T follicular helper cell (primary cell): ENCODE measurements around the gene IL2RA.
"Not testable (repeated sequence)": the region's sequence is repeated elsewhere in the genome, so short reads cannot be mapped to it uniquely, and the experiment has no call there.

Experiments
- DNase-seq: peaks from one replicate; pipeline ENCODE4 v3.0.0-alpha.2; 2020; ENCODE audit warnings: low read depth

IL2RA gene

DNA sequence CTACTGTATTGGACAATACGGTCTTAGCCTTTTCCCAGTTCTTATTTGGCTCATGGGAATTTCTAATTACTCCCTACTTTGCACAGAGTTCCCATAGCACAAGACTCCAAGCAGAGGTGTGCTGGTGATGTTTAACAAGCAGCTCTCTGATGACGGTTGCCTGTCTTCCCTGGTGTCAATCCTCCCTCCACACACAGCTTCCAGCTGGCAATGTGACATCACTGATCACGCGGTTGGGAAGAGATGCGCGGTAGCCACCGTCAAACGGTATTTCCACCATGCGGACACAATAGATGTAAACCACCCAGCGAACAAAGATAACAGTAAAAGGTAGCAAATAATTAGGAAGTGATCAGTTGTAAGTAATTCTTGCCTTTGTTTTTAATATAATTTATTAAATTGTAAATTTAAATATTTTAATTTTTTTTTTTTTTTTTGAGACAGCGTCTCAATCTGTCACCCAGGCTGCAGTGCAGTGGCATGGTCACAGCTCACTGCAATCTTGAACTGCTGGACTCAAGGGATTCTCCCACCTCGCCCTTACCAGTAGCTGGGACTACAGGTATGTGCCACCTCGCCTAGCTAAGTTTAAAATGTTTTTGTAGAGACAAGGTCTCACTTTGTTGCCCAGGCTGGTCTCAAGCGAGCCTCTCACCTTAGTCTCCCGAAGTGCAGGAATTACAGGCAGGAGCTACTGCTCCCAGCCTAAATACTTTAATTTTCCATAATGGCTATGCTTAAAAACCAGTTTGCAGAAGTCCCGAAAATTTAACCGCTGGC is 48.6 kb downstream of the IL2RA start:
- DNase-seq, result no peak

GRCh38 chr10:6012121-6012905 is 49.9 kb downstream of the IL2RA start:
- no peak for DNase-seq

- DNase-seq, result no peak
These were observed 50.6 kb downstream of the IL2RA start for GRCh38 chr10:6011558-6011957.

DNA sequence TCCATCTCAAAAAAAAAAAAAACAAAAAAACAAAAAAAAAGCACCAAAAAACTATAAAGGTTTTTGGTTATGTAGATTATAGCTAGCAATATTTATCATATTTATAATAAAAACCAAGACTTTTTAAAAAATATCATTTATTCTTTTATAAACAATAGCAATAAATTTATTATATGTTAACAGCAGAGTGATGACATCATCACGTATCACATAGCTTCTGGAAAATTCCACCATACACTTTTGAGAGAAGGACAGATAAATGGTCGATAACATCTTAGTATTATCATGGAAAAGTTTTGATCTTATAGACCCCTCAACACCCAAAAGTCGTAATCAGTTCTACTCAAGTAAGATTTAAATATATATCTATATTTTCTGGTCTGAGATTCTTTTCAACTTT is 51.6 kb downstream of the IL2RA start:
- no peak for DNase-seq

DNA sequence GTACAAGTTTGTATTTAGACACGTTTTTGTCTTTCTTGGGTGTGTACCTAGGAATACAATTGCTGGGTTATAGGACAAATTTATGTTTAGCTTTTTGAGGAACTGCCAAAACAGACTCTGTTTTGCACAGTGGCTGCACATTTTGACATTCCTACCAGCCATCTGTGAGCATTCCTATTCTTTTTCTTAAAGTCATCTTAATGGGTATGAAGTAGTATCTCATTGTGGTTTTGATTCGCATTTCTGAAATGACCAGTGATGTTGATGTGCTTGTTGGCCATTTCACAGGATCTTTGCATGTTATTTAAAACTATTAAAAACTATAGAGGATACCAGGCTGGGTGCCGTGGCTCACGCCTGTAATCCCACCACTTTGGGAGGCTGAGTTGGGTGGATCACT is 52.2 kb downstream of the IL2RA start:
- no peak for DNase-seq

DNA sequence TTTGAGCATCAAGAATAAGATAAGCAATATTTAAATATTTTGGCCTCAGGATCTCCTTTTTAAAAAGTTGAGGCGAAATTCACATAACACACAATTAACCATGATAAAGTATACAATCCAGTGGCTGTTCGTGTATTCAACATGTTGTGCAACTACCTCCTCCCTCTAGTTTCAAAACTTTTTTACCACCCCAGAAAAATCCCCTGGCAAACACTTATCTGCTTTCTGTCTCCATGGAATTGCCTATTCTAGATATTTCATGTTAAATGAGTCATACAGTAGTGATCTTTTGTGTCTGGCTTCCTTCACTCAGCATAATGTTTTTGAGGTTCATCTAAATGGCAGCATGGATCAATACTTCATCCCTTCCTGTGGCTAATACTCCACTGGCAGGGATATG is 53.0 kb downstream of the IL2RA start:
- DNase-seq, result no peak

DNA sequence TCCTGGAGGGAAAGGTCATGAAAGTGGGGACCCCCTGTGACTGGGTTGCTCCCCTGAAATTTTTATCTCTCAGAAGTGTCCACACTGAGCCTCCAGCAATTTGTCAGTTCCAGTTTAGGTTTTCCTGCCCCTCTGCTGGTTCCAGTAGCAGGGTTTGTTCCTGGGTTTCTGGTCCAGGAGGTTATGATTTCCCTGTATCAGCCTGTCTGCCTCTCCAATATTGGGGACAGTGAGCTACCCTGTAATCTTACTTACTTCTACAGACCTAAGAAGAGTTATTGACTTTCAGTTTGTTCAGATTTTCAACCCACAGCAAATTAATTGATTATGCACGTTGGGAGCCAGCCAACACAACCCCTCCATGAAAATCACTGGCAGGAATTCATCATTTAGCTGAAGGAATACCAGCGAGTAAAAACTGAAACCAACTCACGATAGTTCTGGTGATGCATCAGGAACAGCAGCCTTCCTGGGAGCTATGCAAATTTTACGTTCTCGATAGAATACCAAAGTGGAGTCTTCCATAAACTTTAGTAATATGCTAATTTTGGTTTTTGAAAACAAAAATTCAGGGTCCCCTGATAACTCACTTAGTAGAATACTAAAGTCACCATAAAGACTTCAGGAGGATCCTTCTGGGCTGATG is 53.5 kb downstream of the IL2RA start:
- DNase-seq, result no peak

DNA sequence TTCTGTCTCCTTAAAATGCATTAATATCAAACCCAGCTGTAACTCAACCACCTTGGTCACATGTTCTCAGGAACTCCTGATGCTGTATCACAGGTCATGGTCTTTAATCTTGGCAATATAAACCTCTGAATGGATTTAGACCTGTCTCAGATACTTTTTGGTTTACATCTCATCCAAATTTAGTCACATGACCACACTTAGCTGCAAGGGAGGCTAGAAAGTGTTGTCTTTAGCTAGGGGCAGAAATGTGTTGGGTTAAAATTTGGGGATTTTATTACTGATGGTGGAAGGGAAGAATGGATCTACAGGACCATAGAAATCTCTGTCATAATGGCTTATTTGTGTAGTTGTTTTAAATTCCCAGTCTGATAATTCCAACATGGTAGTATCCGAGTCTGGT is 55.2 kb downstream of the IL2RA start:
- DNase-seq, result no peak

DNA sequence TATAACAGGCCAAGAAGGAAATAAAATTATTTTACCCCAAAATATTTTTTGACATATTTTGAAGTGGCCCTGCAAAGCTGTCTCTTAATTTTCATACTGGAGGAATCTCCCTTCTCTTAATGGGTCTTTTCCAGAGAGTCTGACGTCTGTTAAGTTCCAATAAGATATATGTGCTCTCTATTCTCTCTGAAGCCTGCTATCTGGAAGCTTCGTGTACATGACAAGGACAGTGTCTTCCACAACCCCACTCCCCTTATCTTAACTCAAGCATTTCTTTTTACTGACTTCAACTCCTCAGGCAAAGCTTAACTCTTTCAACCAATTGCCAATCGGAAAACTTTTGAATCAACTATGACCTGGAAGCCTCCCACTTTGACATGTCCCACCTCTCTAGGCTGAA is 55.6 kb downstream of the IL2RA start:
- no peak for DNase-seq

- DNase-seq, result no peak
These were observed 56.2 kb downstream of the IL2RA start for GRCh38 chr10:6005856-6006395.

DNA sequence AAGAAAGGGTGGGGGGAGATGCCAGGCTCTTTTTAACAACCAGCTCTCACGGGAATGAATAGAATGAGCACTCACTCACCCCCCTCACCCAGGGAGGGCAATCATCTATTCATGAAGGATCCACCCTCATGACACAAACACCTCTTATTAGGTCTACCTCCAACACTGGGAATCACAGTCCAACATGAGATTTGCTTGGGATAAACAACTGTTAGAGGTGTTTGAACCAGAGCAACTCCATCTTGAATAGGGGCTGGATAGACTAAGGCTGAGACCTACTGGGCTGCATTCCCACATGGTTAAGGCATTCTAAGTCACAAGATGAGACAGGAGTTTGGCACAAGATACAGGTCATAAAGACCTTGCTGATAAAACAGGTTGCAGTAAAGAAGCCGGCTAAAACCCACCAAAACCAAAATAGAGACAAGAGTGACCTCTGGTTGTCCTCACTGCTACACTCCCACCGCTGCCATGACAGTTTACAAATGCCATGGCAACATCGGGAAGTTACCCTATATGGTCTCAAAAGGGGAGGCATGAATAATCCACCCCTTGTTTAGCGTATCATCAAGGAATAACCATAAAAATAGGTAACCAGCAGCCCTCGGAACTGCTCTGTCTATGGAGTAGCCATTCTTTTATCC is 56.9 kb downstream of the IL2RA start:
- not testable (repeated sequence) for DNase-seq

GRCh38 chr10:6002809-6003510 is 59.2 kb downstream of the IL2RA start:
- DNase-seq, result no peak

- no peak for DNase-seq
These were observed 62.6 kb downstream of the IL2RA start for GRCh38 chr10:5999440-6000165.

GRCh38 chr10:5996696-5997095 is 65.5 kb downstream of the IL2RA start:
- no peak for DNase-seq

DNA sequence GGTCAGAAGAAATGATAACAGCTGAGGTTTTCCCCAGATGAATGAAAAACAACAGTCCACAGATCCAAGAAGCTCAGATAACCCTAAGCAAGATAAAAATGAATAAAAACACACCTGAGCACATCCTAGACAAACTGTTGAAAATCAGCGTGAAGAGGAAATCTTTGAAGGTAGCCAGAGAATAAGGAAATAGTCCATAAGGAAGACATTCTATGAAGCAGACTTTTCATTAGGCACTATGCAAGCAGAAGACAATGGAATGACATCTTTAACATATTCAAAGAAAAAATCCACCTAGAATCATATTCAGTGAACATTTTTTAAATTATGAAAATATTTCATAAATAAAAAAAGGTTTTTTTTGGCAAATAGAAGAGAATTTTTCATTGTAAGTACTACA is 69.8 kb downstream of the IL2RA start:
- DNase-seq, result no peak

DNA sequence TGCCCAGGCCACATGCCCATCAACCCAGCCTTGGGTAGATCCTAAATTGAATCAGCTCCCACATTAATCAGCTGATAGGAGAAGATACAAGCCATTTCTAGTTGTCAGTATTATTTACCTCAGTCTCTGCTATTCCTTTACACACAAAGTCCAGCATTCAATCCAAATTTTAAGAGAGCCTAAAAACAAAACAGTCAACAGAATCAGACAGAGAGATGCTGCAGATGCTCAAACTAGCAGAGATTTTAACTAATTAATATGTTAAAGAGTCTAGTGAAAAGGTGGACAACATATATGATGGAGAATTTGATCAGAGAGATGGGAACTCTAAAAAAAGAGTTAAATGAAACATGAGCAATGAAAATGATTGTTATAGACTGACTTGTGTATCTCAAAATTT is 70.5 kb downstream of the IL2RA start:
- DNase-seq, result no peak

GRCh38 chr10:5989756-5990155 is 72.4 kb downstream of the IL2RA start:
- no peak for DNase-seq

DNA sequence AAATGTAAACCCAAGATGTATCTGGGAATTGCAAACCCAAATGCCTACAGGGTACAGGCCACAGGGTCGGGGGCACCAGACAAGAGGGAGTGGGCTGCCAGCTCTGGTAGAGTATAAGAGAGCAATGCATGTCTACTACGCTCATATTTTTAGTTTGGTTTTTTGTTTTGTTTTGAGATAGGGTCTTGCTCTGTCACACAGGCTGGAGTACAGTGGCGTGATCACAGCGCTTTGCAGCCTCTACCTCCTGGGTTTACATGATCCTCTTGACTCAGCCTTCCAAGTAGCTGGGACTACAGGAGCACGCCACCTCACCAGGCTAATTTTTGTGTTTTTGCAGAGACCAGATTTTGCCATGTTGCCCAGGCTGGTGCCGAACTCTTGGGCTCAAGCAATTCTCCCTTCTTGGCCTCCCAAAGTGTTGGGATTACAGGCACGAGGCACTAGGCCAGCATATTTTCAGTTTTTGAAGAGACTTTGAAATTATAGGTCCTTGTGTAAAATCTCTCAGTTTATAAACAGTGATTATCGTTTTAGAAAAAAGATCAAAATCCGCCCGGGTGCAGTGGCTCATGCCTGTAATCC is 73.7 kb downstream of the IL2RA start:
- DNase-seq, result no peak

GRCh38 chr10:5987747-5988146 is 74.4 kb downstream of the IL2RA start:
- no peak for DNase-seq

- DNase-seq, result no peak
These were observed 77.1 kb downstream of the IL2RA start for GRCh38 chr10:5985029-5985428.
